Loucy (cell line): ENCODE data around the gene AP1B1.

Experiments used
- H2AFZ ChIP-seq: fragments of 200-600 bp; sonication (generic); 2 replicates; pipeline ENCODE4 v1.6.0; 2016; ENCODE audit warnings: antibody characterized with exemption, mild to moderate bottlenecking, low read length, moderate library complexity
- H3F3A ChIP-seq: fragments of 200-600 bp; 2 replicates; pipeline ENCODE4 v1.6.0; 2016; ENCODE audit warnings: antibody characterized with exemption, low read depth, mild to moderate bottlenecking
- H3K27me3 ChIP-seq: fragments of 200-600 bp; sonication (generic); 2 replicates; pipeline ENCODE4 v1.6.1; 2014; ENCODE audit warnings: low read length, mild to moderate bottlenecking; ENCODE audit not compliant: insufficient read depth, poor library complexity, severe bottlenecking
- H3K36me3 ChIP-seq: fragments of 200-600 bp; sonication (generic); 2 replicates; pipeline ENCODE4 v1.6.1; 2016; ENCODE audit warnings: low read length; ENCODE audit not compliant: insufficient read depth
- H3K4me1 ChIP-seq: fragments of 200-600 bp; sonication (generic); 2 replicates; pipeline ENCODE4 v1.5.1; 2014; ENCODE audit warnings: low read length, mild to moderate bottlenecking; ENCODE audit not compliant: insufficient read depth, poor library complexity, severe bottlenecking
- H3K4me2 ChIP-seq: fragments of 200-600 bp; sonication (generic); 2 replicates; pipeline ENCODE4 v1.6.0; 2014; ENCODE audit warnings: antibody characterized with exemption, low read length, low read depth, mild to moderate bottlenecking; ENCODE audit not compliant: poor library complexity, severe bottlenecking
- H3K4me3 ChIP-seq: fragments of 200-600 bp; sonication (generic); 2 replicates; pipeline ENCODE4 v1.5.1; 2014; ENCODE audit warnings: low read length, mild to moderate bottlenecking, mixed read lengths; ENCODE audit not compliant: poor library complexity, severe bottlenecking
- H3K79me2 ChIP-seq: fragments of 200-600 bp; sonication (generic); 2 replicates; pipeline ENCODE4 v1.6.1; 2014; ENCODE audit warnings: low read length; ENCODE audit not compliant: insufficient read depth
- H3K9ac ChIP-seq: fragments of 200-600 bp; sonication (generic); 2 replicates; pipeline ENCODE4 v1.6.0; 2014; ENCODE audit warnings: mild to moderate bottlenecking, low read depth, low read length, moderate library complexity; ENCODE audit not compliant: poor library complexity, severe bottlenecking
- H3K9me2 ChIP-seq: fragments of 200-600 bp; sonication (generic); replicated peaks from 2 replicates; pipeline ENCODE4 v1.6.1; 2016; ENCODE audit warnings: low read depth, low read length, mixed read lengths
- H3K9me3 ChIP-seq: fragments of 200-600 bp; sonication (generic); 2 replicates; pipeline ENCODE4 v1.6.1; 2014; ENCODE audit warnings: mild to moderate bottlenecking, antibody characterized with exemption, low read length, low read depth; ENCODE audit not compliant: insufficient read depth
- H4K20me1 ChIP-seq: fragments of 200-600 bp; sonication (generic); 2 replicates; pipeline ENCODE4 v1.6.0; 2014; ENCODE audit warnings: antibody characterized with exemption, low read length, mild to moderate bottlenecking; ENCODE audit not compliant: insufficient read depth, poor library complexity, severe bottlenecking
- EZH2phosphoT487 ChIP-seq: fragments of 200-600 bp; IDR thresholded peaks from 2 replicates; pipeline ENCODE4 v1.6.1; 2018; ENCODE audit warnings: antibody characterized with exemption, mild to moderate bottlenecking, moderate library complexity, borderline replicate concordance
- TF ChIP-seq, protein P1 (sequence below): fragments of 200-600 bp; sonication (generic); conservative IDR thresholded peaks from 2 replicates; pipeline ENCODE4 v1.5.1; 2014; ENCODE audit warnings: mild to moderate bottlenecking, antibody characterized with exemption, low read length

The AP1B1 gene

GRCh38 chr22:29387921-29388758 is at the start of gene AP1B1:
TSS of gene AP1B1 (minus strand) at chr22:29388570. CDS start at chr22:29367243, 21,327 bp downstream.
- H3K4me2 ChIP-seq: peak within 1 kb of the TSS; percentile 88
- peaks cover 48% of the 10 kb centered on the region for H3K79me2 ChIP-seq
- H3K9me3 ChIP-seq: no peaks in the 10 kb centered on the region
- no peaks in the 10 kb centered on the region for H3F3A ChIP-seq
- peak within 1 kb of the TSS; percentile 93 for H3K4me3 ChIP-seq
- TF ChIP-seq, protein P1, sequence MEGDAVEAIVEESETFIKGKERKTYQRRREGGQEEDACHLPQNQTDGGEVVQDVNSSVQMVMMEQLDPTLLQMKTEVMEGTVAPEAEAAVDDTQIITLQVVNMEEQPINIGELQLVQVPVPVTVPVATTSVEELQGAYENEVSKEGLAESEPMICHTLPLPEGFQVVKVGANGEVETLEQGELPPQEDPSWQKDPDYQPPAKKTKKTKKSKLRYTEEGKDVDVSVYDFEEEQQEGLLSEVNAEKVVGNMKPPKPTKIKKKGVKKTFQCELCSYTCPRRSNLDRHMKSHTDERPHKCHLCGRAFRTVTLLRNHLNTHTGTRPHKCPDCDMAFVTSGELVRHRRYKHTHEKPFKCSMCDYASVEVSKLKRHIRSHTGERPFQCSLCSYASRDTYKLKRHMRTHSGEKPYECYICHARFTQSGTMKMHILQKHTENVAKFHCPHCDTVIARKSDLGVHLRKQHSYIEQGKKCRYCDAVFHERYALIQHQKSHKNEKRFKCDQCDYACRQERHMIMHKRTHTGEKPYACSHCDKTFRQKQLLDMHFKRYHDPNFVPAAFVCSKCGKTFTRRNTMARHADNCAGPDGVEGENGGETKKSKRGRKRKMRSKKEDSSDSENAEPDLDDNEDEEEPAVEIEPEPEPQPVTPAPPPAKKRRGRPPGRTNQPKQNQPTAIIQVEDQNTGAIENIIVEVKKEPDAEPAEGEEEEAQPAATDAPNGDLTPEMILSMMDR: no peak
- no peak for TF ChIP-seq EZH2phosphoT487
- peak within 1 kb of the TSS; percentile 72 for H2AFZ ChIP-seq
- H3K27me3 ChIP-seq: no peaks in the 10 kb centered on the region
- peaks cover 42% of the 10 kb centered on the region for H3K4me1 ChIP-seq
- H4K20me1 ChIP-seq: peaks cover 9% of the 10 kb centered on the region
- H3K9me2 ChIP-seq: no peaks in the 10 kb centered on the region
- H3K9ac ChIP-seq: peak within 1 kb of the TSS; percentile 86
- no peaks in the 10 kb centered on the region for H3K36me3 ChIP-seq

DNA sequence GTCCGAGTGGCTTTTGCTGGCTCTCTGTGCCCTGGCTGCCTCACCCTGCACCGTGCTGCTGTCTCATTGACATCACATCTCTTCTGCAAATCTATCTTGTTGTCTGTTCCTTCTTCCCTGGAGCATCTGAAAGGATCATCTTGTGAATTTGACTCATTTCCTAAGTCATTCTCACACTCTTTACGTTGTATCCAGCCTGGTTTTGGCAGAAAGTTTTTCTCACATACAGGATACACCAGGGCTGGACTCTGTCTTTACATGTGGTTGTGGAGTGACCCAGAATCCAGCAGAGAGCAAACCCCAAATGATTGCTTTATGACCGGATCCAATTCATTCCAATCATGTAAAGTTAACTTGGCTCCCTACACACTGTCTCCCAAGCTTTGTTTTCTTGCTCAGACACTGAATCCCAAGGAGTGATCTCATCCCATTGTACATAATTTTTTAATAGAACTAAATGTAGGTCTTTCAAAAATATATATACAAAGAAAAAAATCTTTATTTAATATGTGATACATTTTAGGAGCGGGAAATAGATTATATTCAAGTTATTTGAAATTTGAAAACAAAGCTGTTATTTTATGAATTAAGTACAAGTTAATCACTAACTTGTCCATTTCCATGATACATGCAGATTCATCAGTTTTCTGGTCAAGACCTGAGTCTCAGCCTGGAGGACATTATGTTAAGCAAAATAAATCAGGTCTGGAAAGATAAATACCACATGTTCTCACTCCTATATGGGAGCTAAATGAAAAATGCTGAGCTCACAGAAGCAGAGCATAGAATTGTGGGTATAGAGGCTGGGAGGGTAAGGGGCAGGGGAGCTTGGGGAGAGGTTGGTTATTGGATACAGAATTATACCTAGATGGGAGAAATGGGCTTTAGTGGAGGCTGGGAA is 47.1 kb upstream of the AP1B1 start:
- H3K36me3 ChIP-seq: no peaks in the 10 kb centered on the region
- no peaks in the 10 kb centered on the region for H3K79me2 ChIP-seq
- H4K20me1 ChIP-seq: no peaks in the 10 kb centered on the region
- no peaks in the 10 kb centered on the region for H3K9me3 ChIP-seq
- H2AFZ ChIP-seq: no peak overlapping the region
- H3K4me2 ChIP-seq: no peak overlapping the region
- no peak overlapping the region for H3K9ac ChIP-seq
- TF ChIP-seq, protein P1: no peak
- no peak for TF ChIP-seq EZH2phosphoT487
- no peaks in the 10 kb centered on the region for H3K27me3 ChIP-seq
- H3F3A ChIP-seq: no peaks in the 10 kb centered on the region
- H3K4me3 ChIP-seq: no peak overlapping the region
- H3K9me2 ChIP-seq: no peaks in the 10 kb centered on the region
- H3K4me1 ChIP-seq: no peaks in the 10 kb centered on the region

- H3K9me3 ChIP-seq: no peaks in the 10 kb centered on the region
- H2AFZ ChIP-seq: no peak overlapping the region
- no peaks in the 10 kb centered on the region for H3K36me3 ChIP-seq
- no peaks in the 10 kb centered on the region for H3K4me1 ChIP-seq
- H3K9ac ChIP-seq: no peak overlapping the region
- H3F3A ChIP-seq: no peaks in the 10 kb centered on the region
- TF ChIP-seq, protein P1: no peak
- H3K9me2 ChIP-seq: no peaks in the 10 kb centered on the region
- H4K20me1 ChIP-seq: no peaks in the 10 kb centered on the region
- no peaks in the 10 kb centered on the region for H3K27me3 ChIP-seq
- no peak overlapping the region for H3K4me2 ChIP-seq
- H3K79me2 ChIP-seq: no peaks in the 10 kb centered on the region
- H3K4me3 ChIP-seq: no peak overlapping the region
Observed at GRCh38 chr22:29434288-29434687, 45.9 kb upstream of the AP1B1 start.
